ENCODE results near the gene MYO1E.
"Not testable (repeated sequence)": the region's sequence is repeated elsewhere in the genome, so short reads cannot be mapped to it uniquely, and the experiment has no call there.

Gene MYO1E

GRCh38 chr15:59186501-59186900 is 186.2 kb downstream of the MYO1E start:
- DNase-seq = no peak

- DNase-seq = no peak
Observed at GRCh38 chr15:59185725-59186124, 186.9 kb downstream of the MYO1E start.

- DNase-seq = no peak
Observed at GRCh38 chr15:59180945-59181600, 191.6 kb downstream of the MYO1E start.

- DNase-seq = no peak
Observed at GRCh38 chr15:59179717-59180116, 193.0 kb downstream of the MYO1E start.

- no peak for DNase-seq
Observed at GRCh38 chr15:59178151-59178695, 194.4 kb downstream of the MYO1E start.

- no peak for DNase-seq
Observed at GRCh38 chr15:59177317-59177660, 195.4 kb downstream of the MYO1E start.

- DNase-seq = no peak
Observed at GRCh38 chr15:59176653-59177316, 195.9 kb downstream of the MYO1E start.

- no peak for DNase-seq
Observed at GRCh38 chr15:59174835-59175831, 197.5 kb downstream of the MYO1E start.

- DNase-seq = no peak
Observed at GRCh38 chr15:59174151-59174834, 198.4 kb downstream of the MYO1E start.

GRCh38 chr15:59173194-59173593 is 199.5 kb downstream of the MYO1E start:
- DNase-seq = no peak

GRCh38 chr15:59172289-59172901 is 200.3 kb downstream of the MYO1E start:
- no peak for DNase-seq

GRCh38 chr15:59171067-59171397 is 201.6 kb downstream of the MYO1E start:
- no peak for DNase-seq

- DNase-seq = no peak
Observed at GRCh38 chr15:59170295-59171066, 202.2 kb downstream of the MYO1E start.

- DNase-seq = no peak
Observed at GRCh38 chr15:59169251-59169708, 203.4 kb downstream of the MYO1E start.

- DNase-seq = no peak
Observed at GRCh38 chr15:59168536-59168935, 204.1 kb downstream of the MYO1E start.

- no peak for DNase-seq
Observed at GRCh38 chr15:59166601-59167265, 205.9 kb downstream of the MYO1E start.

GRCh38 chr15:59166166-59166565 is 206.5 kb downstream of the MYO1E start:
- DNase-seq = no peak

- no peak for DNase-seq
Observed at GRCh38 chr15:59165726-59166125, 206.9 kb downstream of the MYO1E start.

- DNase-seq = not testable (repeated sequence)
Observed at GRCh38 chr15:59162080-59162479, 210.6 kb downstream of the MYO1E start.

GRCh38 chr15:59160880-59161593 is 211.6 kb downstream of the MYO1E start:
- DNase-seq = no peak
